Common myeloid progenitor, CD34-positive (primary cell): ENCODE data around the gene RAB44.

Source experiments
- CTCF ChIA-PET: fragments of 350-600 bp; sonication (Branson Sonifier 250); formaldehyde crosslinking; loops from one replicate; lab custom pipeline; 2021; ENCODE audit warnings: antibody characterized with exemption; lab: Charles Lee
- POLR2A ChIA-PET: fragments of 350-600 bp; sonication (Branson Sonifier 250); formaldehyde crosslinking; loops from one replicate; lab custom pipeline; 2021; ENCODE audit warnings: antibody characterized with exemption; lab: Charles Lee
- DNase-seq, 3 donors: peaks; one replicate each; pipeline versions ENCODE4 v3.0.0 to v3.0.0-alpha.2; 2013
- H3K27ac ChIP-seq, 2 experiments: 1 replicate in 1 of 2; 2 replicates in 1 of 2; pipeline ENCODE4 v1.7.0; 2013; ENCODE audit warnings: inconsistent platforms in 2 of 2, low read length in 2 of 2, mild to moderate bottlenecking in 2 of 2, low read depth in 1 of 2, moderate library complexity in 1 of 2; ENCODE audit not compliant: severe bottlenecking in 2 of 2, insufficient read depth in 1 of 2, poor library complexity in 1 of 2
- H3K27me3 ChIP-seq, 5 experiments: replicated peaks in 2 of 5; 1 replicate in 3 of 5; 2 replicates in 2 of 5; pipeline versions ENCODE4 v1.6.1 to v1.7.0; 2013; ENCODE audit warnings: low read length in 4 of 5, mild to moderate bottlenecking in 2 of 5, moderate library complexity in 2 of 5, inconsistent platforms in 1 of 5; ENCODE audit not compliant: insufficient read depth in 5 of 5, control insufficient read depth in 4 of 5
- H3K36me3 ChIP-seq, 4 experiments: 1 replicate in 2 of 4; 2 replicates in 2 of 4; pipeline versions ENCODE4 v1.6.1 to v1.7.0; 2013; ENCODE audit warnings: low read length in 3 of 4, control low read depth in 1 of 4, mild to moderate bottlenecking in 1 of 4; ENCODE audit not compliant: control insufficient read depth in 4 of 4, insufficient read depth in 4 of 4
- H3K4me1 ChIP-seq, 4 experiments: 1 replicate in 3 of 4; 2 replicates in 1 of 4; pipeline versions ENCODE4 v1.6.1 to v1.7.1; 2013; ENCODE audit warnings: low read length in 3 of 4, mild to moderate bottlenecking in 3 of 4, control low read depth in 1 of 4, inconsistent platforms in 1 of 4, moderate library complexity in 1 of 4; ENCODE audit not compliant: control insufficient read depth in 4 of 4, insufficient read depth in 4 of 4; ENCODE audit errors: control extremely low read depth in 1 of 4
- H3K4me3 ChIP-seq, 7 experiments: 1 replicate in 4 of 7; 2 replicates in 3 of 7; pipeline versions ENCODE4 v1.5.1 to v1.7.0; 2013; ENCODE audit warnings: mild to moderate bottlenecking in 7 of 7, low read length in 6 of 7, moderate library complexity in 6 of 7, inconsistent platforms in 2 of 7, low read depth in 2 of 7, control low read depth in 1 of 7; ENCODE audit not compliant: insufficient read depth in 4 of 7, control insufficient read depth in 1 of 7; ENCODE audit errors: extremely low read depth in 1 of 7
- H3K9me3 ChIP-seq, 5 experiments: 1 replicate in 4 of 5; 2 replicates in 1 of 5; pipeline versions ENCODE4 v1.6.1 to v1.7.1; 2013; ENCODE audit warnings: low read length in 4 of 5, mild to moderate bottlenecking in 2 of 5, inconsistent platforms in 1 of 5, low read depth in 1 of 5, moderate library complexity in 1 of 5; ENCODE audit not compliant: control insufficient read depth in 4 of 5, insufficient read depth in 2 of 5; ENCODE audit errors: control extremely low read depth in 1 of 5
- WGBS: methylation state at CpG from one replicate; pipeline ENCODE4 v1.1.5; 2013; ENCODE audit not compliant: insufficient coverage; 5-methylcytosine and 5-hydroxymethylcytosine counted together

The RAB44 gene

GRCh38 chr6:36758516-36759147, 61.0 kb downstream of the RAB44 start:
- POLR2A ChIA-PET: no interaction called here
- H3K36me3 ChIP-seq: no peaks in the 10 kb centered on the region
- H3K27me3 ChIP-seq: no peaks in the 10 kb centered on the region
- peaks cover 0 to 24% (median under 1%) of the 10 kb centered on the region in 4 experiments for H3K4me1 ChIP-seq
- H3K4me3 ChIP-seq: no peak overlapping the region
- WGBS: 88% methylated on average over 14 of the region's 15 CpGs
- CTCF ChIA-PET: interaction anchor here (0.6 to 5.4 kb wide), 34 partner anchors 11 to 449 kb away, joined by 3 to 71 read pairs (median 5); partner anchors contain the start of genes CDKN1A, FGD2 and PPIL1
- no peaks in the 10 kb centered on the region for H3K9me3 ChIP-seq
- DNase-seq: no peak
- H3K27ac ChIP-seq: no peak overlapping the region

GRCh38 chr6:36759148-36759759, 61.6 kb downstream of the RAB44 start:
- Histone ChIP-seq H3K4me3 (no peak overlapping the region), H3K27ac (no peak overlapping the region), H3K36me3 (no peaks in the 10 kb centered on the region), H3K9me3 (no peaks in the 10 kb centered on the region), H3K4me1 (peaks cover 0 to 24% (median under 1%) of the 10 kb centered on the region in 4 experiments), H3K27me3 (no peaks in the 10 kb centered on the region)
- WGBS: 26% methylated on average over 4 of the region's 8 CpGs
- CTCF ChIA-PET: interaction anchor here (0.6 to 5.4 kb wide), 44 partner anchors 10 to 451 kb away, joined by 3 to 71 read pairs (median 4); partner anchors contain the start of genes CDKN1A, FGD2 and PPIL1
- peak; percentile 67 to 82 (median 77) for DNase-seq
- POLR2A ChIA-PET: interaction anchor here (0.5 kb wide), 1 partner anchor 150 kb away, joined by 5 read pairs; no protein-coding TSS in a partner anchor

GRCh38 chr6:36760685-36761435, 63.2 kb downstream of the RAB44 start:
- ChIA-PET POLR2A (interaction anchor here (0.6 kb wide), 1 partner anchor 172 kb away, joined by 3 read pairs; no protein-coding TSS in a partner anchor), CTCF (interaction anchor here (0.7 to 5.4 kb wide), 15 partner anchors 8 to 447 kb away, joined by 3 to 71 read pairs (median 7); no protein-coding TSS in a partner anchor)
- no peak overlapping the region for H3K4me3 ChIP-seq
- H3K36me3 ChIP-seq: no peaks in the 10 kb centered on the region
- no peak overlapping the region for H3K27ac ChIP-seq
- no peak for DNase-seq
- H3K4me1 ChIP-seq: peaks cover 0 to 14% (median 3%) of the 10 kb centered on the region in 4 experiments
- H3K9me3 ChIP-seq: no peaks in the 10 kb centered on the region
- no peaks in the 10 kb centered on the region for H3K27me3 ChIP-seq
- WGBS: 96% methylated on average over 9 of the region's 11 CpGs

- peaks cover 0 to 7% (median 4%) of the 10 kb centered on the region in 4 experiments for H3K4me1 ChIP-seq
- no peak for DNase-seq
- 95% methylated on average over 4 of the region's 11 CpGs for WGBS
- H3K36me3 ChIP-seq: no peaks in the 10 kb centered on the region
- POLR2A ChIA-PET: no interaction called here
- no peaks in the 10 kb centered on the region for H3K9me3 ChIP-seq
- CTCF ChIA-PET: interaction anchor here (0.9 to 5.4 kb wide), 10 partner anchors 7 to 446 kb away, joined by 3 to 71 read pairs (median 7); no protein-coding TSS in a partner anchor
- no peaks in the 10 kb centered on the region for H3K27me3 ChIP-seq
- H3K27ac ChIP-seq: no peak overlapping the region
- H3K4me3 ChIP-seq: no peak overlapping the region
Measured at GRCh38 chr6:36762123-36762522, 64.5 kb downstream of the RAB44 start.

GRCh38 chr6:36765190-36765589, 67.6 kb downstream of the RAB44 start:
- DNase-seq: no peak
- ChIA-PET POLR2A (no interaction called here), CTCF (interaction anchor here (0.6 to 7.5 kb wide), 24 partner anchors 9 to 445 kb away, joined by 3 to 189 read pairs (median 4); no protein-coding TSS in a partner anchor)
- 94% methylated on average over 6 of the region's 10 CpGs for WGBS
- H3K4me3 ChIP-seq: no peak overlapping the region
- H3K27me3 ChIP-seq: no peaks in the 10 kb centered on the region
- no peak overlapping the region for H3K27ac ChIP-seq
- peaks cover 3 to 27% (median 18%) of the 10 kb centered on the region in 4 experiments for H3K4me1 ChIP-seq
- H3K9me3 ChIP-seq: no peaks in the 10 kb centered on the region
- H3K36me3 ChIP-seq: no peaks in the 10 kb centered on the region

GRCh38 chr6:36765594-36766398, 68.2 kb downstream of the RAB44 start:
- Histone ChIP-seq H3K36me3 (no peaks in the 10 kb centered on the region), H3K4me1 (peaks cover 5 to 27% (median 21%) of the 10 kb centered on the region in 4 experiments), H3K27ac (no peak overlapping the region), H3K9me3 (no peaks in the 10 kb centered on the region), H3K27me3 (no peaks in the 10 kb centered on the region), H3K4me3 (no peak overlapping the region)
- CTCF ChIA-PET: interaction anchor here (0.6 to 7.7 kb wide), 37 partner anchors 6 to 444 kb away, joined by 3 to 189 read pairs (median 4); partner anchors contain the start of genes C6orf89 and PPIL1
- POLR2A ChIA-PET: interaction anchor here (0.7 kb wide), 1 partner anchor 189 kb away, joined by 3 read pairs; the partner anchor contains the start of gene PI16
- WGBS: 34% methylated on average over 15 of the region's 17 CpGs
- peak; percentile 85 to 91 (median 87) for DNase-seq
